ENCODE measurements around the gene SPIN1.

DNA sequence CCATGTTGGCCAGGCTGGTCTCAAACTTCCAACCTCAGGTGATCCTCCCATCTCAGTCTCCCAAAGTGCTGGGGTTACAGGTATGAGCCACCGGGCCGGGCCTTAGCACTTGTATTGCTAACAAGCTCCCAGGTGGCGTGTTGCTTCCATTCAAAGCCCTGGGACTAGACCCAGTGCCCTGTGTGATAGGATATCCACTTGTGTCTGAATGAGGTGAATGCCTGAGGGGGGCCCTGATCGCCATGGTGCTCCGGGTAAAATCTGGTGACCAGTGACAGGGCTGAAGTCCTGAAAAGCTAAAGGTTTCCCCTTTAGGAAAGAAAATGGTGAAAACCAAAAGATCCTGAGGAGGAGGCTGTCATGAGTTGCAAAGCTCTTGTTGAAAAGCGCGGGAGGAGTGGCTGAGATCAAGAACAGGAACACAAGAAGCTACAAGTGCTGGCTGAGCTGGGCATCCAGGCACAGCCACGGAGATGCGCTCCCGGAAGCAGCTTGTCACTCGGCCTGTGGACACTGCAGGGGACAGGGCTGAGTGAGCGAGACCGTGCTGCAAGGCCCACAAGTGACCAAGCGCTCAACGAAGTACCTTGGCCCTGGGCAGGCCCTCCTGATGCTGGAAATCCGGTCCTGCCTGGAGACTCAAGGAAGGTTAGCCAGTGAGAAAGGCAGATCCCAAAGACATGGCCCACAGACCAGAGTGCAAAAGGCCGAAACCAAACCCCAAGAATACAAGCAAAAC is 106.9 kb downstream of the SPIN1 start:
- TF ChIP-seq CTCF (IDR thresholded peaks at IDR 0.05; ENCODE audit: insufficient read depth, low read length, poor library complexity, severe bottlenecking) = no peak
- TF ChIP-seq EZH2phosphoT487 (conservative IDR thresholded peaks at IDR 0.05; ENCODE audit: low read length) = no peak

Data from SU-DHL-6 (cell line).